Testis (tissue), 2 donors: ENCODE data around the gene BTN1A1.

Experiments
- POLR2A ChIP-seq: fragments of 450-650 bp; IDR thresholded peaks from one replicate; pipeline ENCODE4 v1.6.1; 2017; ENCODE audit warnings: antibody characterized with exemption, mild to moderate bottlenecking, moderate library complexity
- TF ChIP-seq, protein P1 (sequence below), 3 experiments: fragments of 450-650 bp in 2 of 3; fragments of 200-600 bp in 1 of 3; sonication (generic) in 1 of 3; IDR thresholded peaks; one replicate each; pipeline ENCODE4 v1.5.1; 2016 to 2019; ENCODE audit warnings: antibody characterized with exemption in 3 of 3, mild to moderate bottlenecking in 2 of 3, moderate library complexity in 1 of 3

DNA sequence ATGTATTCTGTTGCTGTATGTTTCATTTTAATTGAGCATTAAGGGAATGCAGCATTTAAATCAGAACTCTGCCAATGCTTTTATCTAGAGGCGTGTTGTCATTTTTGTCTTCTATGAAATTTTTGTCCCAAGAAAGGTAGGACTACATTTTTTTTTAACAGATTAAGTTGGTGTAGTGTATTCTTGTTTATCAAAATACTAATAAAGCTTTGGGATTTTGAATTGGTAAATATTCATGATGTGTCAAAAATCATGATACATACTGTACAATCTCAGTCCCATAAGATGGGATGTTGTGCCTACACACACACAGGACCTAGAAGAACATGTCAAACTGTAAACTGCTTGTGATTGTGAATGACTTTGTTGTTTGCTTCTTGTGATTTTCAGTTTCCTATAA lies 26.8 kb downstream of the BTN1A1 start:
- TF ChIP-seq, protein P1, sequence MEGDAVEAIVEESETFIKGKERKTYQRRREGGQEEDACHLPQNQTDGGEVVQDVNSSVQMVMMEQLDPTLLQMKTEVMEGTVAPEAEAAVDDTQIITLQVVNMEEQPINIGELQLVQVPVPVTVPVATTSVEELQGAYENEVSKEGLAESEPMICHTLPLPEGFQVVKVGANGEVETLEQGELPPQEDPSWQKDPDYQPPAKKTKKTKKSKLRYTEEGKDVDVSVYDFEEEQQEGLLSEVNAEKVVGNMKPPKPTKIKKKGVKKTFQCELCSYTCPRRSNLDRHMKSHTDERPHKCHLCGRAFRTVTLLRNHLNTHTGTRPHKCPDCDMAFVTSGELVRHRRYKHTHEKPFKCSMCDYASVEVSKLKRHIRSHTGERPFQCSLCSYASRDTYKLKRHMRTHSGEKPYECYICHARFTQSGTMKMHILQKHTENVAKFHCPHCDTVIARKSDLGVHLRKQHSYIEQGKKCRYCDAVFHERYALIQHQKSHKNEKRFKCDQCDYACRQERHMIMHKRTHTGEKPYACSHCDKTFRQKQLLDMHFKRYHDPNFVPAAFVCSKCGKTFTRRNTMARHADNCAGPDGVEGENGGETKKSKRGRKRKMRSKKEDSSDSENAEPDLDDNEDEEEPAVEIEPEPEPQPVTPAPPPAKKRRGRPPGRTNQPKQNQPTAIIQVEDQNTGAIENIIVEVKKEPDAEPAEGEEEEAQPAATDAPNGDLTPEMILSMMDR (IDR thresholded peaks at IDR 0.05): no peak
- TF ChIP-seq POLR2A: no peak
